HepG2 (cell line): ENCODE measurements around the gene ZNF484.

Source experiments
- ATF6 ChIP-seq: sonication (generic); formaldehyde crosslinking; conservative IDR thresholded peaks from 2 replicates; pipeline ENCODE4 v1.4.0; 2020; ENCODE audit warnings: missing genetic modification reagents
- NFE2L1 ChIP-seq: sonication (generic); formaldehyde crosslinking; IDR thresholded peaks from 2 replicates; pipeline ENCODE4 v1.4.0; 2020; ENCODE audit warnings: missing genetic modification reagents, mild to moderate bottlenecking, borderline replicate concordance
- POGZ ChIP-seq: sonication (generic); formaldehyde crosslinking; IDR thresholded peaks from 2 replicates; pipeline ENCODE4 v1.4.0; 2020; ENCODE audit warnings: mild to moderate bottlenecking, missing genetic modification reagents
- POLR2A ChIP-seq, 2 experiments: IDR thresholded peaks; 2 replicates each; pipeline ENCODE4 v1.6.1; 2011; ENCODE audit warnings: low read depth in 2 of 2, low read length in 2 of 2, mild to moderate bottlenecking in 1 of 2, moderate library complexity in 1 of 2; ENCODE audit not compliant: insufficient read depth in 1 of 2
- RAD21 ChIP-seq: fragments of 450-650 bp; formaldehyde crosslinking; IDR thresholded peaks from 2 replicates; pipeline ENCODE4 v1.5.0; 2020; ENCODE audit warnings: mild to moderate bottlenecking
- REPIN1 ChIP-seq: sonication (generic); formaldehyde crosslinking; IDR thresholded peaks from 2 replicates; pipeline ENCODE4 v1.8.0; 2022; ENCODE audit warnings: missing genetic modification reagents, low read depth, mild to moderate bottlenecking, borderline replicate concordance
- TF ChIP-seq, protein P1 (sequence below): sonication (generic); formaldehyde crosslinking; IDR thresholded peaks from 2 replicates; pipeline ENCODE4 v1.4.0; 2020; ENCODE audit warnings: missing genetic modification reagents
- TF ChIP-seq, protein P2 (sequence below): sonication (generic); formaldehyde crosslinking; IDR thresholded peaks from 2 replicates; pipeline ENCODE4 v1.5.0; 2020; ENCODE audit warnings: mild to moderate bottlenecking, missing genetic modification reagents, moderate library complexity

DNA sequence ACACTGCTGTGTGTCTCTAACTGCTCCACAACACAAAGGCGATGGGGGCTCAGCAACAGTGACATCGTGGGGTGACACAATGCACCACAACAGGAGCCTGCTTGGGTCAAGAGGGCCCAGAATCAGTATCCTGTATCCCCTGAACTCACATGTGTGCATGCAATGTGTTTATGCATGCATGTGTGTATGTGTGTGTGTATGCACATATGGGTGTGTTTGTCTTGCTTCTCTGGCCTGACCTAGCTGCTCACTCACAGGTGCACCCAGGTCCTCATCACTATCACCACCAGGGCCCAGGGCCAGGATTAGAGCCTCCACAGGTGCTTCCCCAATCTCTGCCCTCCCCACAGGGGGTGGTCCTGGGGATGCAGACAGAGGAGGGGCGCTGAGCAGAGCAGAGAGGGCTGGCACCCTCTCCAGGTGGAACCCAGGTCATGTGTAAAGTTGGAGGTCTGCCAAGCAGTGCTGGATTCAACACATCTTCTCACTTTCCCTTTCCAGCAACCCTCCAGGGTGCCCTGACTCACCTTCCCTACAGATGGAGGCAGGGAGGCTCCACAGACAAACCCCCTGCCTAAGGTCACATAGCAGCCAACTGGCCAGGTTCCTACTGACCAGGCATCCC is 18.1 kb upstream of the ZNF484 start:
- TF ChIP-seq POLR2A (IDR thresholded peaks at IDR 0.05; ENCODE audit: insufficient read depth in 1 of 2, low read depth in 2 of 2, low read length in 2 of 2) (no peak), REPIN1 (no peak), RAD21 (CRISPR knock-in tag) (no peak), ATF6 (no peak), NFE2L1 (no peak), POGZ (CRISPR knock-in tag) (no peak)
- TF ChIP-seq, protein P1, sequence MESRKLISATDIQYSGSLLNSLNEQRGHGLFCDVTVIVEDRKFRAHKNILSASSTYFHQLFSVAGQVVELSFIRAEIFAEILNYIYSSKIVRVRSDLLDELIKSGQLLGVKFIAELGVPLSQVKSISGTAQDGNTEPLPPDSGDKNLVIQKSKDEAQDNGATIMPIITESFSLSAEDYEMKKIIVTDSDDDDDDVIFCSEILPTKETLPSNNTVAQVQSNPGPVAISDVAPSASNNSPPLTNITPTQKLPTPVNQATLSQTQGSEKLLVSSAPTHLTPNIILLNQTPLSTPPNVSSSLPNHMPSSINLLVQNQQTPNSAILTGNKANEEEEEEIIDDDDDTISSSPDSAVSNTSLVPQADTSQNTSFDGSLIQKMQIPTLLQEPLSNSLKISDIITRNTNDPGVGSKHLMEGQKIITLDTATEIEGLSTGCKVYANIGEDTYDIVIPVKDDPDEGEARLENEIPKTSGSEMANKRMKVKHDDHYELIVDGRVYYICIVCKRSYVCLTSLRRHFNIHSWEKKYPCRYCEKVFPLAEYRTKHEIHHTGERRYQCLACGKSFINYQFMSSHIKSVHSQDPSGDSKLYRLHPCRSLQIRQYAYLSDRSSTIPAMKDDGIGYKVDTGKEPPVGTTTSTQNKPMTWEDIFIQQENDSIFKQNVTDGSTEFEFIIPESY (CRISPR knock-in tag): no peak
- TF ChIP-seq, protein P2, sequence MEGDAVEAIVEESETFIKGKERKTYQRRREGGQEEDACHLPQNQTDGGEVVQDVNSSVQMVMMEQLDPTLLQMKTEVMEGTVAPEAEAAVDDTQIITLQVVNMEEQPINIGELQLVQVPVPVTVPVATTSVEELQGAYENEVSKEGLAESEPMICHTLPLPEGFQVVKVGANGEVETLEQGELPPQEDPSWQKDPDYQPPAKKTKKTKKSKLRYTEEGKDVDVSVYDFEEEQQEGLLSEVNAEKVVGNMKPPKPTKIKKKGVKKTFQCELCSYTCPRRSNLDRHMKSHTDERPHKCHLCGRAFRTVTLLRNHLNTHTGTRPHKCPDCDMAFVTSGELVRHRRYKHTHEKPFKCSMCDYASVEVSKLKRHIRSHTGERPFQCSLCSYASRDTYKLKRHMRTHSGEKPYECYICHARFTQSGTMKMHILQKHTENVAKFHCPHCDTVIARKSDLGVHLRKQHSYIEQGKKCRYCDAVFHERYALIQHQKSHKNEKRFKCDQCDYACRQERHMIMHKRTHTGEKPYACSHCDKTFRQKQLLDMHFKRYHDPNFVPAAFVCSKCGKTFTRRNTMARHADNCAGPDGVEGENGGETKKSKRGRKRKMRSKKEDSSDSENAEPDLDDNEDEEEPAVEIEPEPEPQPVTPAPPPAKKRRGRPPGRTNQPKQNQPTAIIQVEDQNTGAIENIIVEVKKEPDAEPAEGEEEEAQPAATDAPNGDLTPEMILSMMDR (CRISPR knock-in tag): no peak
